ENCODE results near the gene TBX15.

TBX15 gene

GRCh38 chr1:119001181-119002027 is 13.3 kb upstream of the TBX15 start:
- DNase-seq, result no peak

DNA sequence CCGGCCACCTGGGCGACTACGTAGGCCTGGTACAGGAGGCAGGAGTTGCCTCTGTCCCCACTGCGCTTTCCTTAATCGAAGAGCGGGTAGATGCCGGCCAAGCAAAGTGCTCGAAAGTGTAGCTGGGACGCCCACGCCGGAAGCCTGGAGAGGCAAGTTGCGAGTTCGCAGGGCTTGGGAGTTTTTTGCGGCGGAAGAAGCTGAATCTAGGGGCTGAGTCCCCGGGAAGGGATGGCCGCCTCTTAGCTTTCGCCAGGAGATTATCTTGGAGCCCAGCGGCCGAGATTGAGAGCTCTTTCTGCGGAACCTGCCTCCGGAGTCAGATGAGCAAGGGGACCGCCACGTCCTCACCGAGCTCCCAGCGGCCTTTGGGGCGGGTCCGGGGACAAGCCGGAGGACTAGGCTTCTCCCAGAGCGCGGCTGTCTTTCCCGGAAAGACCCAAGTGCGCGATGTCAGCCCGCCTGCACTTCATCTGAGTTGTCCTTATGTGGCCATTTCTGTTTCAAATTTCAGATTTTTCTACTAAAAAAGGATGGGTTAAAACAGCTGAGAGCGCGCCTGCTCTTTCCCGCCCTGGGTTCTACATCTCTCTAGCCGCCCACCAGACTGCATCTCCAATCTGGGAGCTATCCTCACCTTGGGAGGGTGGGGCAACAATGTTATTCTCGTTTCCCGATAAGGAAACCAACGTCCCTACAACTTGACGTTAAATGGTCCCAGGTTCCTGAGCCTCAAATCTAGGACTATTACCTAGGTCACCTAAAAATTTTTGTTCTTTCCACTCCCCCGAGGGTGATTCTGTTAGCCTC is 12.4 kb upstream of the TBX15 start:
- no peak for DNase-seq

DNA sequence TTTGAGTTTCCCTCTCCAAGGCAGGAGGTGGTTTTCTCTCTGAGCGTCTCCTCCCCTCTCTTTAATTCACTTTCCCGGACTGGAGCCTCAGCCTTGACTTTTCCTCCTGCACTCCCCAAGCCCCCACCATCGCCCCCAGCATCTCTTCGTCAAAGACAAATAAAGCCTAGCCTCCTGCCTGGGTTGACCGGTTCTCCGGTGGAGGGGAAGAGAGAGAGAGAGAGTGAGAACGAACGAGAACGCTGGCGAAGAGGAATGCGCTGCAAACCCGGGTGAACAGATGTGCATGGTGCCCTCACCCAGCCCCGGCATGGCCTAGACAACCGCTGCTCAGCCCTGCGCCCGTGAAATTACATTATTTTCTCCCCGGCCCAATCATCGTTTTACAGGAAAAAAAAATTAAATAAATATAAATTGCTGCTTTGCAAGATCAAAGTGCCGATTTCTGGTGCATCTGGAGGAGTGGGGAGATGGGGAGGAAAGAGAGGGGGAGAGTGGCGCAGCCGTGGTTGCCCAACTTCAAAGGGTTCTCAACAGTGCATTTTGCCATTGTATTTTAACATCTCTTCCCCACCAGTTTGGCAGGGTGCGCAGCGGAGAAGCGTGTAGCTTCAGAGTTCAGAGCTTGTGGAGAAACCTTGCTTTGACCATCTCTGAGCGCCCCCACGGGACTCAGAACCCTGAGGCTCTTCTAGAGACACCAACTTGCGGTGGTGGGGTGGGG is 11.4 kb upstream of the TBX15 start:
- DNase-seq, result no peak

DNA sequence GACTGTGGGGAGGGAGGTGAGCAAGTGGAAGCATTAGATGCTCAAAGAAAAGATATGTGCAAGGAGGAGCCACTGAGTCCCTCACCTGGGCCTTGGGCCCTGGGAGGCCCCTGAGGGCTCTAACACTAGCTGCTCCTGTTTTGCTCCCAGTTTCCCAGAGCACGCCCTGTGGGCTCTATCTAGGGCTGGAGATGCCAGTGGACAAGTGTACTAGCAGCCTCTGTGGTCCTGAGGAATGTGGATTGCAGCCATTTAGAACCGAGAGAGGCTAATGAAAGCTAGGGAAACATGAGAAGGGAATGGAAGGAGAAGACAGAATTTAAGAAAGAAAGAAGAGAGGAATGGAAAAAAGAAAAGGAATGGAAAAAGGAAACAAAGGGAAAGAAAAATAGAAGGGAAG is 10.0 kb upstream of the TBX15 start:
- no peak for DNase-seq

DNA sequence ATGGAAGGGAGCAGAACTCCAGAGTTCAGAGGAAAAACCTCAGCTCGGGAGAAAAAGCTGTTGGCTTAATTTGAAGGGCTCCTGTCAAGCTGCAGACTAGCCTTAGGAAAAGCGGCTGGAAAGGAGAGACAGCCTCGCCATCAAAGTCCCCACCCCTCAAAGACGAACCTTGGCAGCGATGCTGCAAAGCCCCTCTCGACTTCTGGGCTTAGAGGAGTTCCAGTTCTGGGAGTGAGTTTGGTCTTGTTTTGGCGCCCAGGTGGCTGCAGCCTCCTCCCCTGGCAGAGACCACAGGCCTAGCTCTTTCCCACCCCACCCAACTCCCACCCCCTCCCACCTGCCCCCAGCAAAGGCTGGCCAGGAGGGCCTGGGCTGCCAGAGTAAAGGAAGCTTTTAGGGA is 9.1 kb upstream of the TBX15 start:
- DNase-seq, result no peak

DNA sequence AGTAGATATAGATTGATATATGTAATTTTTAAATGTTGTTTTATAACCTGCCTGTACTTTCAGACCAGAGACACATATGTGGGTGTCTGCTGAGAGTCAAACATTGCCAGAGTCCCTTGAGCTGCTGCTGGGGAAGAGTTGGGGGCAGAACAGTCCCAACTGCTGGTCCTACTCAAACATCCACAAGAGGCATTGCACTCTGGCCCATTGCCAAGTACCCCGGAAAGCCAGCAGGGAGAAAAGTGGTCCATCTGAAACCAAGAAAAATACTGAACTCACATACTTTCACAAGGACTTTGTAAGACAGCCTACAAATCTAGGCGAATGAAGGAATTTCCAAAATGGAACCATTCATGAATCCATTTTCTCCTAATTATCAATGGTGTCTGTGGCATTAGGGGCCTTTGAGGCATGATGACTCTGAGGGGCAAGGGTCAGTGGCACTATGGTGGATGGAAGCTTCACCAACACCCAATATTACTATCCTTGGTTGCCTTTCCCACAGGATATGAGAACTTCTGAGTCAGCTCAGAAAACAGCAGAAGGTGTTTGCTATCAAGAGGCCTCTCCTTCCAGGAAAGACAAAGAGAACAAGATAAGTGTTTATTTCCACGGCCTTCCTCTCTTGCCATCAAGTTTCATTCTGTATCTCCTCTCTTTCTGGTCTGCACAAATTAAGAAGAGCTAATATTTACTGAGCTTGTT is 7.3 kb upstream of the TBX15 start:
- DNase-seq, result no peak

- DNase-seq, result no peak
These were observed 5.5 kb upstream of the TBX15 start for GRCh38 chr1:118993700-118994026.

DNA sequence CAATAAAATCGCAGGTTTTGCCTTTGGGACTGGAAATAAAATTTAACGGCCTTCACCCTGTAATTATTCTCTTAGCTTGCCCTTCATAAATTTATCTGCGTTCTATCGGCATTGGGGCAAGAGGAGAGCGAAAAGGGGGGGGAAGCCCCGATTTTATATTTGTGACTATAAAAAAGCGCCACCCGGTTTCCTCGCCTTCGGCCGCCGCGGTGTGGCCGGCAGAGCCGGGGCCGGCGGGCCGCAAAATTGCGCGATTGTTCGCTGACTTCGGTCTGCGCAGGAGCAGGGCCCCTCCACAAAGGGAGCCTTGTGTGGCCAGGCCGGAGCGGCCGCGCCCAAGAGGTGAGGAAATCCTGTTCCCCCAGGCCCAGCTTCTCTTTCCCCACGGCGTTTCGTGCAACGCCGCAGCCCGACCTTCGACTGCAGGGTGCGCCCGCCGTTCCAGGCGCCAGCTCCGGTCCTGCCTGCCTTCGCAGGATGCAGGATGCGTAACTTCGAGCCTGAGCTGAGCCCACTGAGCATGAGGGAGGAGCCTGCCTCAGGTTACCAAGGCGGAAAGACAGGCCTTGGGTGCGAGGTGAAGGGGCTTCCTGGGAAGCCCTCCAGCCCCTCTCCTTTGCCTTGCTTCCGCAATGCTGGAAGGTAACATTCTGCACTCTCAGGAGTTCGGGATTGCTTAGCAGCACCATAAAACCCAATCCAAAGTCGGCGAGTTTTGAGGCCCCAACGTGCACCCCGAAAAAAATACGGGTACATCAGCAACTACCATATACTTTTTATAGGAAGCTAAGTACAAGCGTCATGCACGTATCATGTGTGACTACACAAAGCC is 4.9 kb upstream of the TBX15 start:
- DNase-seq, result no peak

DNA sequence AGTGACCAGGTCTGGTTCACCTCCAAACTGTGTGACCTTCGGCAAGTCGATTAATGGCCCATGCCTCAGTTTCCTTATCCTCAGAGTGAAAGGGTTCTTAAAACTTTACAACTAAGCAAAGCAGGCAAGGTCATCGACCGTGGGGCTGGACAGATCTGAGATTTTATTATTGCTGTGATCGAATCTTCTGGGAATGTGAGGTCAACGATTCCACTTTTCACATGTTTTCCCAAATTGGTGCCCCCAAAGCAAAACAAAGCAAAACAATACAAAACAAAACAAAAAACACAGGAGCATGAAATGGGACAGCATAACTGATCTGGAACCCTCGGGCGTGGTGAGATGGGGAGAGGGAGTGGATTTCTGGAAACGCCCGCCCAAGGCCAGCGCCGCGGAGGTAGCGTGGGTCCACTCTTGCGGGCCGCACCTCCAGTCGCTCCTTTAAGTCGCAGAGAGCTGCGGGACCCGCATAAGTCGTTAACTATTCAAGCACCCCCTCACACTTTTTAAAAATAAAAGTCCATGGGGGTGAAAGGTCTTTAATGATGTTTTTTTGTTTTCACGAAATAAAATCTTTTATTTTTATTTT is 4.2 kb upstream of the TBX15 start:
- DNase-seq, result no peak

DNA sequence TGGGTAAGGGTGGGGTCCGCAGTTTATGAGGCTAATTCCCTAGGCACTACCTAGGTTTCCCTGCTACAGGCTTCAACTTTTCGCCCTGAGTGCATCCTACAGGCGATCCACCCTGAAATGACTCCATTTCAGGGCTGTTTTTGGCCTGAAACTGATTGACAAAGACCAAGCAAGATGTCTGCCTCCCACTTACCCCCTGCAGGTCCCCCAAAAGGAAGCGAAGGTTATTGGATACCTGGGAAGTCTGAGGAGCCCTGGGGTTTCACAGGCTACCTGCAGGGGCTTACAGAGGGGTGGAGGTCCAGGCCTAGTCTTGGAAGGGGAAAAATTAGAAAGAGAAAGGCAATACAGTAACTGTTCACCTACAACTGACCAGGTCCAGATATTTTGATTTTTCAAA is 3.3 kb upstream of the TBX15 start:
- no peak for DNase-seq

- no peak for DNase-seq
These were observed 2.5 kb upstream of the TBX15 start for GRCh38 chr1:118990513-118991152.

GRCh38 chr1:118989878-118990378 is 1.8 kb upstream of the TBX15 start:
- no peak for DNase-seq

DNA sequence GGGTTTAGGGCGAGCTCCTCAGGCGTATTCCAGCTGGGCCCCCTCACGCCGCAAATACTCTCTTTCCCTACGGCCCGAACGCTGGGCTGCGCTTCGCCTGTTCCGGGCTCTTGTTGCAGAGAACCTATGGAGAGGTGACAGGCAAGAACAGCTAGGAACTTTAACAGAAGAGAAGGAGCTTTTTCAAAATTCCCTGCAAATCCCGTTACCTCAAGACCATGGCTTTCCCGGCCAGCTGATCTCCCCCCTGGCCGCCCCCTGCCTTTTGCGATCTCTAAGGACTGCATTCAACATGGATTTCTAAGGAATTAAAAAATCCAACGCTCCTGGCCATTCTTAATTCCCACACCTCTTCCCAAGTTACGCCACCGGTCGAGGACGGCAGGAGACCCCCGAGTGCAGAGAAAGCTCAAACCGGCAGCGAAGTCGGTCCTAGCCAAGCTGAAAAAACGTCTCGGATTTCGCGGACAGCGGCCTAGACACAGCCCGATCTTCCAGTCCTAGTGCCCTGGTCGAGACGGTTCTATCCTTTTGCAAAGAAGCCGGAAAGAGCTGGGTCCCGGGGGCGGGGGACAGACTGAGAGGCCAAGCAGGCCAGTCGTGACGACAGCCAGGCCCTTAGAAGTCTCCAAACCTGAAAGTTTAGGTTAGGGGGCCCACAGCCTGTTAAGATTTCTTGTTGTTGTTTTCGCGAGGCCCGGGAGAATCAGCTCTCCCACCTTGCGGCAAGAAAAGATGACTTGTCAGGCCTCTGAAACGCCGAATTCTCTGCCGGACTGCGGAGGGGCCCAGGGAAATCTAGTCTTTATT is 1.1 kb upstream of the TBX15 start:
- DNase-seq, result no peak

DNA sequence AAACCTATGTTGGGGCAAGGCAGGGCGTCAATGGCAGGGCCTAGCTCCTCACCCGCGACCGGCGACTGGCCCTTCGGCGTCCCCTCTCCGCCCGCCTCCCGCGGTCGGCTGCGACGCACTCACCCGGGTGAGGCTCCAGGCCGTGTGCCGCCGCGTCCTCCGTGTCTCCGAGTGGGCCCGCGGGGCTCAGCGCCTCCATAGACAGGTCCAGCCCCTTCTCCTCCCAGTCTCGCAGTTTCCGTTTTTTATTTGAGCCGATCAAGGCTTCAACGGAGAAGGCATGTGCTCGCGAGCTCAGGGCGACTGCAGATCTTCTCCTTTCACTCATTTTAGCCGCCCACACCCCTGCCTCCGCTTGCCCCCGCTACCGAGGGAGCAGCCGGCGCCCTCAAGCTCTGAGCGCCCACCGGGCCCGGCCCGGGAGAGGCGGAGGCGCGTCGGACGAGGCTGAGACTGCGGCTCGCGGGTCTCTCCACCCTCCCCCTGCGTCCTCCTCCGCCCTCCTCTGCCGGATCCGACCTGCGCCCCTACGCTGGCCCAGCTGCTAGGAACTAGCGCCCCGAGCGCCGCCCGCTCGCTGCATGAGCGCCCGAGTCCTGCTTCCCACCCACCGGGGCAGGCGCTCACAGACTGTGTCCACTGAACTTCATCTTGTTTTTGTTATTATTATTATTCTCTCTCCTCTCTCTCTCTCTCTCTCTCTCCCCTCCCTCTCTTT is 516 bp downstream of the TBX15 start:
- no peak for DNase-seq

DNA sequence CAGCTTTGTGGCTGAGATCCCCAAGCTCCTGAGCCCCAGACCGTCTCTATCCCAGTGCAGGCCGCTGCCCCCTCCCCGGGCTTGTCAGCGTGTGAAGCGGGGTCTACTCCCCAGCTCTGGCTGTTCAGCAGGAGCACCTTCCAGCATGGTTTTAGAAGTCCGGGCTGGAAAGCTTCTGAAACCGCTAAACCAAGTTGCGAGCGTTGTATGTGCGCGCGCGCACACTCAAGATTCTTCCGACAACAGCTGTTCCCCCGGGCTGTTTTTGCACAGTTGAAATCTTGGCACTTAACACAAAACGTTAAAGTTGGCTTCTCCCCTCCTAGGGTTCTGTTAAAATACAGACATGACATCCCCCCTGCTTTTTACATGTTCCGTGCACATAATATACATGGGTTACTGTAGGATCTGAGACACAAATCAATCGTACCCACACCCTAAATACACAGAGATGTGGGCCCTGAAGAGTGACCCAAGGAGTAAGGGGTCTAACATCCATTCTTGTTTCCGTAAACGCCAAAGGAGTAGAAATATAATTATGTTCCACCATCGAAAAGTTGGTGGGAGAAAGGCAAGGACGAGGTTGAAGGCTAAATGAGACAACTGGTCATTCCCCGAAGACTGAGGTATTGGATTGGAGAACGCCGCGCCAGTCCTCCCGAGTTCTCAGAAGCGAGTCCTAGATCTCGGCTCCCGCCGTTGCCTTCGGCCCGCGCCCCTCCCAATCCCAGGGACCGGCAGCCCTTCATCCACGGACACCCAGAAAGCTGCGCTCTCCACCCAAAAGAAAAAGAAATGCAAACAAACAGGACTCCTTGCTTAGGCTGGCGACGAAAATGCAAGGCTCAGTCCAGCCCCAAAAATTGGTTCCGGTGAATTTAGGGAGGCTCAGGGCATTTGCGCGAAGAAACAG is 1.3 kb downstream of the TBX15 start:
- no peak for DNase-seq

GRCh38 chr1:118985640-118986554 is 2.2 kb downstream of the TBX15 start:
- DNase-seq, result no peak

Data from activated T-cell treated with anti-CD3 and anti-CD28 coated beads, Interleukin-2, amount 50 U/mL, for 48 hours (primary cell).